OCI-LY7 (cell line): ENCODE data around the gene FGFR4.

Source experiments
- CTCF ChIP-seq: fragments of 200-600 bp; sonication (generic); conservative IDR thresholded peaks from 2 replicates; pipeline ENCODE4 v1.5.1; 2014; ENCODE audit warnings: mild to moderate bottlenecking, antibody characterized with exemption, low read length, moderate library complexity, mixed read lengths
- EZH2phosphoT487 ChIP-seq: fragments of 200-600 bp; sonication (generic); IDR thresholded peaks from 2 replicates; pipeline ENCODE4 v1.6.1; 2018; ENCODE audit warnings: low read depth, borderline replicate concordance, mild to moderate bottlenecking, mixed run types, antibody characterized with exemption, low read length, moderate library complexity, mixed read lengths

GRCh38 chr5:177089127-177089526 is 2.4 kb downstream of the FGFR4 start:
- TF ChIP-seq CTCF (no peak), EZH2phosphoT487 (no peak)
